HCT116 (cell line): ENCODE measurements around the gene CD200R1L. TPM values are rescaled to one million over a fixed set of nuclear protein-coding genes. Genes with fewer than 3 reads are reported as not detected.

ENCODE experiments used
- ATAC-seq: fragments of 200-7000 bp; cut with Tn5 transposase; 2 replicates; pipeline ENCODE4 v1.9.1; 2020; ENCODE audit warnings: mild to moderate bottlenecking, moderate library complexity
- BruUV-seq: library from RNA; stranded (reverse); fragments of 400-500 nt; replicated peaks from 2 replicates; lab custom pipeline; 2021; lab: Mats Ljungman, UMichigan
- CTCF ChIA-PET: fragments of 300-600 bp; sonication (Branson Sonifier 250); formaldehyde crosslinking; loops from one replicate; lab custom pipeline; 2021; ENCODE audit warnings: antibody characterized with exemption; lab: Charles Lee
- POLR2A ChIA-PET: fragments of 300-600, 350-600 bp; sonication (Branson Sonifier 250); formaldehyde crosslinking; loops from one replicate; lab custom pipeline; 2021; ENCODE audit warnings: antibody characterized with exemption; lab: Charles Lee
- RAD21 ChIA-PET, 2 experiments: fragments of 300-600 bp; sonication (Branson Sonifier 250); formaldehyde crosslinking; loops; one replicate each; lab custom pipeline; 2023; ENCODE audit warnings: low total read pairs in 2 of 2; ENCODE audit not compliant: uncharacterized antibody in 2 of 2, unreplicated experiment in 2 of 2, low non-redundant PET in 1 of 2; lab: Charles Lee
- DNase-seq: peaks from one replicate; pipeline ENCODE4 v3.0.0-alpha.2; 2010; ENCODE audit warnings: low read depth, low spot score
- H2AFZ ChIP-seq: fragments of 200-600 bp; shearing (Covaris generic), sonication (generic); 2 replicates; pipeline ENCODE4 v1.6.1; 2017; ENCODE audit warnings: low read depth, mixed run types, mixed read lengths, antibody characterized with exemption, low read length; ENCODE audit not compliant: poor library complexity, severe bottlenecking
- H3K27ac ChIP-seq: 2 replicates; pipeline ENCODE4 v1.5.1; 2012; ENCODE audit warnings: low read depth, low read length
- H3K27me3 ChIP-seq: fragments of 200-600 bp; sonication (generic); 2 replicates; pipeline ENCODE4 v1.6.1; 2016; ENCODE audit warnings: mixed run types, low read length, mixed read lengths; ENCODE audit not compliant: insufficient read depth
- H3K36me3 ChIP-seq, 2 experiments: fragments of 200-500 bp in 1 of 2; fragments of 200-600 bp in 1 of 2; sonication (Bioruptor generic) in 1 of 2; sonication (generic) in 1 of 2; 2 replicates each; pipeline versions ENCODE4 v1.5.1 to v1.6.1; 2014 to 2016; ENCODE audit warnings: low read length in 2 of 2, inconsistent platforms in 1 of 2, mixed read lengths in 1 of 2, mixed run types in 1 of 2; ENCODE audit not compliant: insufficient read depth in 2 of 2, control insufficient read depth in 1 of 2
- H3K4me1 ChIP-seq, 2 experiments: fragments of 200-600 bp in 1 of 2; sonication (generic) in 1 of 2; 2 replicates each; pipeline versions ENCODE4 v1.5.1 to v1.6.1; 2012 to 2017; ENCODE audit warnings: low read length in 2 of 2, inconsistent platforms in 1 of 2, mild to moderate bottlenecking in 1 of 2, mixed read lengths in 1 of 2, mixed run types in 1 of 2, moderate library complexity in 1 of 2; ENCODE audit not compliant: insufficient read depth in 2 of 2, control insufficient read depth in 1 of 2
- H3K4me2 ChIP-seq: fragments of 200-600 bp; sonication (generic); 2 replicates; pipeline ENCODE4 v1.6.1; 2017; ENCODE audit warnings: mixed run types, low read length, mixed read lengths
- H3K4me3 ChIP-seq, 2 experiments: fragments of 200-600 bp in 1 of 2; sonication (generic) in 1 of 2; replicated peaks in 1 of 2; 2 replicates each; pipeline ENCODE4 v1.5.1; 2011 to 2016; ENCODE audit warnings: low read length in 2 of 2, control low read depth in 1 of 2, low read depth in 1 of 2, mild to moderate bottlenecking in 1 of 2, mixed read lengths in 1 of 2, mixed run types in 1 of 2
- H3K79me2 ChIP-seq: fragments of 200-600 bp; sonication (generic); 2 replicates; pipeline ENCODE4 v1.6.1; 2017; ENCODE audit warnings: mild to moderate bottlenecking, mixed run types, low read length, moderate library complexity, mixed read lengths; ENCODE audit not compliant: insufficient read depth
- H3K9ac ChIP-seq: fragments of 200-600 bp; sonication (generic); 2 replicates; pipeline ENCODE4 v1.6.1; 2016; ENCODE audit warnings: low read length, mixed read lengths
- H3K9me2 ChIP-seq: fragments of 200-600 bp; sonication (generic), shearing (Covaris generic); 2 replicates; pipeline ENCODE4 v1.6.1; 2017; ENCODE audit warnings: mixed run types, mild to moderate bottlenecking, moderate library complexity; ENCODE audit not compliant: insufficient read depth
- H3K9me3 ChIP-seq, 2 experiments: fragments of 200-500 bp in 1 of 2; fragments of 200-600 bp in 1 of 2; sonication (Bioruptor generic) in 1 of 2; sonication (generic) in 1 of 2; 2 replicates each; pipeline ENCODE4 v1.6.1; 2014 to 2017; ENCODE audit warnings: low read length in 2 of 2, mixed read lengths in 2 of 2, inconsistent platforms in 1 of 2, low read depth in 1 of 2, mild to moderate bottlenecking in 1 of 2, mixed run types in 1 of 2, moderate library complexity in 1 of 2; ENCODE audit not compliant: control insufficient read depth in 1 of 2, insufficient read depth in 1 of 2
- H4K20me1 ChIP-seq: fragments of 200-600 bp; sonication (generic), shearing (Covaris generic); 2 replicates; pipeline ENCODE4 v1.6.1; 2017; ENCODE audit warnings: mixed run types, mild to moderate bottlenecking, moderate library complexity; ENCODE audit not compliant: insufficient read depth
- CBX3 ChIP-seq: IDR thresholded peaks from 2 replicates; pipeline ENCODE4 v1.6.1; 2012; ENCODE audit warnings: low read depth
- EGR1 ChIP-seq: IDR thresholded peaks from 2 replicates; pipeline ENCODE4 v1.6.1; 2012; ENCODE audit warnings: low read depth
- EZH2phosphoT487 ChIP-seq: fragments of 200-600 bp; IDR thresholded peaks from 2 replicates; pipeline ENCODE4 v1.6.1; 2018; ENCODE audit warnings: antibody characterized with exemption, borderline replicate concordance
- FOSL1 ChIP-seq: IDR thresholded peaks from 2 replicates; pipeline ENCODE4 v1.6.1; 2012; ENCODE audit warnings: low read depth
- JUND ChIP-seq: IDR thresholded peaks from 2 replicates; pipeline ENCODE4 v1.6.1; 2012
- POLR2A ChIP-seq: IDR thresholded peaks from 2 replicates; pipeline ENCODE4 v1.7.0; 2011; ENCODE audit warnings: borderline replicate concordance; ENCODE audit not compliant: insufficient read depth, insufficient read length; ENCODE audit errors: extremely low read depth
- POLR2AphosphoS5 ChIP-seq: IDR thresholded peaks from 2 replicates; pipeline ENCODE4 v1.6.1; 2011; ENCODE audit warnings: mild to moderate bottlenecking, low read depth, low read length, moderate library complexity
- RAD21 ChIP-seq: IDR thresholded peaks from 2 replicates; pipeline ENCODE4 v1.6.1; 2012; ENCODE audit warnings: low read depth, mild to moderate bottlenecking
- SRF ChIP-seq: IDR thresholded peaks from 2 replicates; pipeline ENCODE4 v1.6.1; 2012; ENCODE audit warnings: low read depth
- TCF7L2 ChIP-seq: IDR thresholded peaks from 2 replicates; pipeline ENCODE4 v1.7.0; 2011; ENCODE audit warnings: borderline replicate concordance, inconsistent platforms; ENCODE audit not compliant: insufficient read depth, insufficient read length; ENCODE audit errors: extremely low read depth
- ZNF274 ChIP-seq: fragments of 200-500 bp; sonication (Bioruptor generic); IDR thresholded peaks from 2 replicates; pipeline ENCODE4 v1.6.1; 2014; ENCODE audit warnings: mild to moderate bottlenecking, low read depth, low read length, inconsistent platforms
- intact Hi-C: fragments of 100-400 bp; cut with micrococcal nuclease; formaldehyde crosslinking; loops from 2 replicates; pipeline ENCODE4 v1.10.0; 2022
- total RNA-seq: library from RNA; stranded (reverse); gene quantifications from one replicate; pipeline ENCODE4 v1.2.1, GENCODE V29; 2021; ENCODE audit not compliant: unreplicated experiment
- TF ChIP-seq, protein P1 (sequence below): IDR thresholded peaks from 2 replicates; pipeline ENCODE4 v1.6.1; 2011; ENCODE audit warnings: mild to moderate bottlenecking, low read length, moderate library complexity; ENCODE audit not compliant: insufficient replicate concordance; ENCODE audit errors: extremely low read depth
- TF ChIP-seq, protein P2 (sequence below), 3 experiments: fragments of 200-600 bp in 1 of 3; sonication (generic) in 1 of 3; IDR thresholded peaks in 2 of 3; conservative IDR thresholded peaks in 1 of 3; 2 replicates each; pipeline ENCODE4 v1.5.1; 2012 to 2017; ENCODE audit warnings: low read depth in 2 of 3, low read length in 2 of 3, antibody characterized with exemption in 1 of 3, borderline replicate concordance in 1 of 3, control low read depth in 1 of 3, mild to moderate bottlenecking in 1 of 3, mixed read lengths in 1 of 3, mixed run types in 1 of 3, moderate library complexity in 1 of 3; ENCODE audit not compliant: insufficient read depth in 1 of 3
- TF ChIP-seq, protein P3 (sequence below): IDR thresholded peaks from 2 replicates; pipeline ENCODE4 v1.6.1; 2012

CD200R1L gene
- total RNA-seq, 1 experiment from 2014 or later, result not detected

DNA sequence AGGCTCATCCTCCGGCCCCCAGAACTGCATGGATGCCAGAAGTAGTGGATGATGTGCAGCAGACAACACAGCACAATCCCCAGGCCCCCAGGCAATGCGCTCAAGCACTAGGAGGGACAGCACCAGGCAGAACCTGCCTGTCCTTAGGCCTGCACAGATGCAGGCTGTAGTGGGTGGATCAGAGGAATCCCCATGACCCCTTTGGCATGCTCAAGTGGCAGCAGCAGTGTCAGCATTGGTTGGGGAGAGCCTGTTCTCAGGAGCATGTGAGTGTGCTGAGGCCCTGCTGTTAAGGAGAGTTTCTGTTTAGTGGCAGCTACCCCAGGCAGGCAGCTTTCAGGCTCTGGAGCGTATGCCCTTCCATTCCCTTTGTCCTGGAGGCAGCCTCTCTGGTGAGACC lies 25.1 kb upstream of the CD200R1L start:
- Histone ChIP-seq H3K27ac (no peak overlapping the region), H3K79me2 (no peaks in the 10 kb centered on the region), H3K4me3 (no peak overlapping the region), H3K9ac (no peak overlapping the region), H3K4me2 (no peak overlapping the region), H3K9me3 (no peaks in the 10 kb centered on the region), H3K4me1 (no peaks in the 10 kb centered on the region), H3K27me3 (no peaks in the 10 kb centered on the region), H4K20me1 (no peaks in the 10 kb centered on the region), H3K36me3 (no peaks in the 10 kb centered on the region), H2AFZ (no peak overlapping the region), H3K9me2 (no peaks in the 10 kb centered on the region)
- TF ChIP-seq RAD21 (no peak), FOSL1 (no peak), POLR2A (no peak), JUND (no peak), ZNF274 (no peak), TCF7L2 (no peak), EZH2phosphoT487 (no peak), CBX3 (no peak), EGR1 (no peak), SRF (no peak), POLR2AphosphoS5 (no peak)
- TF ChIP-seq, protein P1, sequence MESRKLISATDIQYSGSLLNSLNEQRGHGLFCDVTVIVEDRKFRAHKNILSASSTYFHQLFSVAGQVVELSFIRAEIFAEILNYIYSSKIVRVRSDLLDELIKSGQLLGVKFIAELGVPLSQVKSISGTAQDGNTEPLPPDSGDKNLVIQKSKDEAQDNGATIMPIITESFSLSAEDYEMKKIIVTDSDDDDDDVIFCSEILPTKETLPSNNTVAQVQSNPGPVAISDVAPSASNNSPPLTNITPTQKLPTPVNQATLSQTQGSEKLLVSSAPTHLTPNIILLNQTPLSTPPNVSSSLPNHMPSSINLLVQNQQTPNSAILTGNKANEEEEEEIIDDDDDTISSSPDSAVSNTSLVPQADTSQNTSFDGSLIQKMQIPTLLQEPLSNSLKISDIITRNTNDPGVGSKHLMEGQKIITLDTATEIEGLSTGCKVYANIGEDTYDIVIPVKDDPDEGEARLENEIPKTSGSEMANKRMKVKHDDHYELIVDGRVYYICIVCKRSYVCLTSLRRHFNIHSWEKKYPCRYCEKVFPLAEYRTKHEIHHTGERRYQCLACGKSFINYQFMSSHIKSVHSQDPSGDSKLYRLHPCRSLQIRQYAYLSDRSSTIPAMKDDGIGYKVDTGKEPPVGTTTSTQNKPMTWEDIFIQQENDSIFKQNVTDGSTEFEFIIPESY, result no peak
- TF ChIP-seq, protein P2, sequence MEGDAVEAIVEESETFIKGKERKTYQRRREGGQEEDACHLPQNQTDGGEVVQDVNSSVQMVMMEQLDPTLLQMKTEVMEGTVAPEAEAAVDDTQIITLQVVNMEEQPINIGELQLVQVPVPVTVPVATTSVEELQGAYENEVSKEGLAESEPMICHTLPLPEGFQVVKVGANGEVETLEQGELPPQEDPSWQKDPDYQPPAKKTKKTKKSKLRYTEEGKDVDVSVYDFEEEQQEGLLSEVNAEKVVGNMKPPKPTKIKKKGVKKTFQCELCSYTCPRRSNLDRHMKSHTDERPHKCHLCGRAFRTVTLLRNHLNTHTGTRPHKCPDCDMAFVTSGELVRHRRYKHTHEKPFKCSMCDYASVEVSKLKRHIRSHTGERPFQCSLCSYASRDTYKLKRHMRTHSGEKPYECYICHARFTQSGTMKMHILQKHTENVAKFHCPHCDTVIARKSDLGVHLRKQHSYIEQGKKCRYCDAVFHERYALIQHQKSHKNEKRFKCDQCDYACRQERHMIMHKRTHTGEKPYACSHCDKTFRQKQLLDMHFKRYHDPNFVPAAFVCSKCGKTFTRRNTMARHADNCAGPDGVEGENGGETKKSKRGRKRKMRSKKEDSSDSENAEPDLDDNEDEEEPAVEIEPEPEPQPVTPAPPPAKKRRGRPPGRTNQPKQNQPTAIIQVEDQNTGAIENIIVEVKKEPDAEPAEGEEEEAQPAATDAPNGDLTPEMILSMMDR (IDR thresholded peaks at IDR 0.05 in 2 of 3, conservative IDR thresholded peaks at IDR 0.05 in 1 of 3; ENCODE audit: borderline replicate concordance in 1 of 3, insufficient read depth in 1 of 3, low read depth in 2 of 3, low read length in 2 of 3), result no peak
- TF ChIP-seq, protein P3, sequence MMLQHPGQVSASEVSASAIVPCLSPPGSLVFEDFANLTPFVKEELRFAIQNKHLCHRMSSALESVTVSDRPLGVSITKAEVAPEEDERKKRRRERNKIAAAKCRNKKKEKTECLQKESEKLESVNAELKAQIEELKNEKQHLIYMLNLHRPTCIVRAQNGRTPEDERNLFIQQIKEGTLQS, result no peak
- POLR2A ChIA-PET, result no interaction called here
- CTCF ChIA-PET, result no interaction called here
- intact Hi-C loops, result no loop called here
- BruUV-seq, result no TSS peak
- ATAC-seq, result no peak
- DNase-seq, result no peak
- RAD21 ChIA-PET, result no interaction called here
